Activated CD8-positive, alpha-beta memory T cell treated with anti-CD3 and anti-CD28 coated beads for 1 hour (primary cell): ENCODE data around the gene KLRK1.
A peak's percentile ranks its signal among the peaks of the same experiment; 100 is the strongest.
"Not testable (repeated sequence)": the region's sequence is repeated elsewhere in the genome, so short reads cannot be mapped to it uniquely, and the experiment has no call there.

Experiments used
- DNase-seq, 2 donors: peaks; one replicate each; pipeline ENCODE4 v3.0.0-alpha.2; 2020; ENCODE audit warnings: low read depth in 1 of 2; ENCODE audit errors: extremely low read depth in 1 of 2

KLRK1 gene

GRCh38 chr12:10389904-10390303 is at the start of gene KLRK1:
Gene KLRK1 (minus strand): TSS chr12:10390041. CDS start chr12:10388810, 1,231 bp downstream.
- no peak for DNase-seq

- DNase-seq, result not testable (repeated sequence)
Measured at GRCh38 chr12:10437601-10438000, 47.8 kb upstream of the KLRK1 start.

GRCh38 chr12:10435816-10436215 is 46.0 kb upstream of the KLRK1 start, which contains the start of gene KLRC2:
Gene KLRC2 (minus strand): TSS chr12:10436010. CDS start chr12:10435986, 24 bp downstream.
- DNase-seq, result not testable (repeated sequence)

GRCh38 chr12:10430623-10431022 is 40.8 kb upstream of the KLRK1 start:
- not testable (repeated sequence) for DNase-seq

- not testable (repeated sequence) for DNase-seq
Measured at GRCh38 chr12:10425938-10426337, 36.1 kb upstream of the KLRK1 start.

- not testable (repeated sequence) for DNase-seq
Measured at GRCh38 chr12:10424260-10424899, 34.5 kb upstream of the KLRK1 start.

GRCh38 chr12:10422159-10422558 is 32.3 kb upstream of the KLRK1 start:
- not testable (repeated sequence) for DNase-seq

- DNase-seq, result not testable (repeated sequence)
Measured at GRCh38 chr12:10420334-10420733, 30.5 kb upstream of the KLRK1 start, which contains the start of gene KLRC3. Gene KLRC3 (minus strand): TSS chr12:10420595. CDS start chr12:10420550, 45 bp downstream.

- DNase-seq, result no peak
Measured at GRCh38 chr12:10409392-10409791, 19.6 kb upstream of the KLRK1 start, which contains the start of gene KLRC4. Gene KLRC4 (minus strand): TSS chr12:10409757. CDS start chr12:10409575, 182 bp downstream.

- DNase-seq, result no peak
Measured at GRCh38 chr12:10408842-10409241, 19.0 kb upstream of the KLRK1 start.

- DNase-seq, result no peak
Measured at GRCh38 chr12:10406725-10407124, 16.9 kb upstream of the KLRK1 start.

- no peak for DNase-seq
Measured at GRCh38 chr12:10405294-10405693, 15.5 kb upstream of the KLRK1 start.

GRCh38 chr12:10404798-10405197 is 15.0 kb upstream of the KLRK1 start:
- no peak for DNase-seq

- no peak for DNase-seq
Measured at GRCh38 chr12:10400829-10401228, 11.0 kb upstream of the KLRK1 start.

GRCh38 chr12:10398168-10398567 is 8.3 kb upstream of the KLRK1 start:
- no peak for DNase-seq

- no peak for DNase-seq
Measured at GRCh38 chr12:10397296-10397695, 7.5 kb upstream of the KLRK1 start.

- not testable (repeated sequence) for DNase-seq
Measured at GRCh38 chr12:10396176-10396575, 6.3 kb upstream of the KLRK1 start.

- no peak for DNase-seq
Measured at GRCh38 chr12:10395390-10395998, 5.7 kb upstream of the KLRK1 start.

GRCh38 chr12:10394531-10395152 is 4.8 kb upstream of the KLRK1 start:
- DNase-seq, result peak in 1 of 2 donors; percentile 55

- DNase-seq, result no peak
Measured at GRCh38 chr12:10393291-10393690, 3.5 kb upstream of the KLRK1 start.

GRCh38 chr12:10392394-10392930 is 2.6 kb upstream of the KLRK1 start:
- DNase-seq, result no peak
